GM18861 (cell line): ENCODE results near the gene FBXW8.

Experiments
- ATAC-seq: cut with Tn5 transposase; IDR thresholded peaks from one replicate; pipeline ENCODE4 v1.9.1; 2021; ENCODE audit not compliant: unreplicated experiment

Gene FBXW8

GRCh38 chr12:116924558-116925453, 14.1 kb downstream of the FBXW8 start:
- ATAC-seq = peak; percentile 70

GRCh38 chr12:116926283-116927243, 15.8 kb downstream of the FBXW8 start:
- ATAC-seq = no peak

- no peak for ATAC-seq
These were observed 16.6 kb downstream of the FBXW8 start for GRCh38 chr12:116927244-116927940.

- no peak for ATAC-seq
These were observed 17.8 kb downstream of the FBXW8 start for GRCh38 chr12:116928504-116928903.

GRCh38 chr12:116929885-116930284, 19.1 kb downstream of the FBXW8 start:
- no peak for ATAC-seq

GRCh38 chr12:116931665-116932064, 20.9 kb downstream of the FBXW8 start:
- no peak for ATAC-seq

GRCh38 chr12:116933091-116933490, 22.3 kb downstream of the FBXW8 start:
- ATAC-seq = no peak

- ATAC-seq = no peak
These were observed 22.9 kb downstream of the FBXW8 start for GRCh38 chr12:116933512-116934246.

- ATAC-seq = no peak
These were observed 24.4 kb downstream of the FBXW8 start for GRCh38 chr12:116934908-116935705.

- no peak for ATAC-seq
These were observed 26.9 kb downstream of the FBXW8 start for GRCh38 chr12:116937640-116938039.

- no peak for ATAC-seq
These were observed 29.0 kb downstream of the FBXW8 start for GRCh38 chr12:116939734-116940133.

- no peak for ATAC-seq
These were observed 30.4 kb downstream of the FBXW8 start for GRCh38 chr12:116941188-116941587.

GRCh38 chr12:116943419-116944372, 32.9 kb downstream of the FBXW8 start:
- no peak for ATAC-seq

GRCh38 chr12:116945886-116946550, 35.3 kb downstream of the FBXW8 start:
- ATAC-seq = no peak

GRCh38 chr12:116948298-116948697, 37.5 kb downstream of the FBXW8 start:
- ATAC-seq = no peak

GRCh38 chr12:116950628-116951325, 40.0 kb downstream of the FBXW8 start:
- ATAC-seq = no peak

- ATAC-seq = no peak
These were observed 44.1 kb downstream of the FBXW8 start for GRCh38 chr12:116954710-116955381.
